Tibial nerve (tissue), 4 donors: ENCODE data around the gene FAM78B. TPM values are rescaled to one million over a fixed set of nuclear protein-coding genes. Genes with fewer than 3 reads are reported as not detected.

Source experiments
- DNase-seq, 2 donors: peaks; one replicate each; pipeline ENCODE4 v3.0.0-alpha.2; 2019; ENCODE audit warnings: low spot score in 2 of 2
- H3K27ac ChIP-seq, 4 donors: fragments of 200-600 bp; sonication (generic) in 3 of 4; one replicate each; pipeline ENCODE4 v1.5.1; 2017 to 2019; ENCODE audit warnings: mild to moderate bottlenecking in 1 of 4
- H3K27me3 ChIP-seq, 2 donors: fragments of 200-600 bp; sonication (generic) in 1 of 2; one replicate each; pipeline versions ENCODE4 v1.5.1 to v1.6.0; 2017 to 2019
- H3K36me3 ChIP-seq, 3 donors: fragments of 200-600 bp; sonication (generic); one replicate each; pipeline ENCODE4 v1.5.1; 2018 to 2019
- H3K4me1 ChIP-seq, 4 donors: fragments of 200-600 bp; sonication (generic) in 3 of 4; one replicate each; pipeline ENCODE4 v1.5.1; 2017 to 2019
- H3K4me3 ChIP-seq, 4 donors: fragments of 200-600 bp; sonication (generic) in 3 of 4; one replicate each; pipeline ENCODE4 v1.5.1; 2017 to 2019; ENCODE audit warnings: mild to moderate bottlenecking in 1 of 4, moderate library complexity in 1 of 4
- H3K9me3 ChIP-seq, 4 donors: fragments of 200-600 bp; sonication (generic) in 3 of 4; one replicate each; pipeline ENCODE4 v1.5.1; 2017 to 2019
- EP300 ChIP-seq, 2 donors: sonication (generic); formaldehyde crosslinking; IDR thresholded peaks; one replicate each; pipeline ENCODE4 v1.6.1; 2017; ENCODE audit warnings: antibody characterized with exemption in 2 of 2, mild to moderate bottlenecking in 1 of 2
- POLR2A ChIP-seq, 2 donors: fragments of 450-650 bp; IDR thresholded peaks; one replicate each; pipeline ENCODE4 v1.6.1; 2017; ENCODE audit warnings: antibody characterized with exemption in 2 of 2, mild to moderate bottlenecking in 2 of 2, moderate library complexity in 2 of 2
- WGBS, 2 donors: methylation state at CpG; one replicate each; pipeline ENCODE4 v1.1.5; 2018; 5-methylcytosine and 5-hydroxymethylcytosine counted together
- total RNA-seq, 4 donors: library from RNA; depleted of rRNA; stranded (reverse); fragments of >200 nt; gene quantifications; one replicate each; pipeline ENCODE4 v1.1.0, GENCODE V29; 2016
- TF ChIP-seq, protein P1 (sequence below), 5 experiments: fragments of 200-600 bp in 3 of 5; fragments of 450-650 bp in 2 of 5; sonication (generic) in 3 of 5; IDR thresholded peaks; one replicate each; pipeline ENCODE4 v1.5.1; 2016 to 2019; ENCODE audit warnings: antibody characterized with exemption in 5 of 5, mild to moderate bottlenecking in 3 of 5, moderate library complexity in 2 of 5

Gene FAM78B
- total RNA-seq, 4 donors from 2014 or later, result 2.0 to 6.3 (median 3.5) TPM

DNA sequence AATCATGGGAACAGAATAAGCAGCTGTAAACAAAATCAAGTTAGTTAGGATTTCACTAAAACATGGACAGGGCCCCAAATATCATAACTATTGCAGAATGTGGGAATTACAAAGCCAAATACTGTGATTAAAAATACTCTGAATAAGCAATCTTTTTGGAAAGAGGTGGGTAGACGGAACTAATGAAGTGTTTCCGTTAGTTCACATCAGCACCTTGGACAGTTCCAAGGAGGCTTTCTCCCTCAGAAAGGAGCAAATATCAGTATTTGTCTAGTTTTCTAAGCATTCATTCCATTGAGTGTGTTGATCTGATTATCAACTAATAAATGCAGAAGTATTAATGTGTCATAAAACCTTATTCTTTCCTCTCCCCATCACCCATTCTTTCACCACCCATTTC lies 97.4 kb downstream of the FAM78B start:
- WGBS, 2 donors, result 52 to 54% methylated on average over 2 of the region's 2 CpGs
- H3K27me3 ChIP-seq, result no peaks in the 10 kb centered on the region
- no peaks in the 10 kb centered on the region for H3K4me1 ChIP-seq
- H3K36me3 ChIP-seq, result no peaks in the 10 kb centered on the region
- no peak overlapping the region for H3K4me3 ChIP-seq
- TF ChIP-seq POLR2A (IDR thresholded peaks at IDR 0.05) (no peak), EP300 (IDR thresholded peaks at IDR 0.05) (no peak)
- TF ChIP-seq, protein P1, sequence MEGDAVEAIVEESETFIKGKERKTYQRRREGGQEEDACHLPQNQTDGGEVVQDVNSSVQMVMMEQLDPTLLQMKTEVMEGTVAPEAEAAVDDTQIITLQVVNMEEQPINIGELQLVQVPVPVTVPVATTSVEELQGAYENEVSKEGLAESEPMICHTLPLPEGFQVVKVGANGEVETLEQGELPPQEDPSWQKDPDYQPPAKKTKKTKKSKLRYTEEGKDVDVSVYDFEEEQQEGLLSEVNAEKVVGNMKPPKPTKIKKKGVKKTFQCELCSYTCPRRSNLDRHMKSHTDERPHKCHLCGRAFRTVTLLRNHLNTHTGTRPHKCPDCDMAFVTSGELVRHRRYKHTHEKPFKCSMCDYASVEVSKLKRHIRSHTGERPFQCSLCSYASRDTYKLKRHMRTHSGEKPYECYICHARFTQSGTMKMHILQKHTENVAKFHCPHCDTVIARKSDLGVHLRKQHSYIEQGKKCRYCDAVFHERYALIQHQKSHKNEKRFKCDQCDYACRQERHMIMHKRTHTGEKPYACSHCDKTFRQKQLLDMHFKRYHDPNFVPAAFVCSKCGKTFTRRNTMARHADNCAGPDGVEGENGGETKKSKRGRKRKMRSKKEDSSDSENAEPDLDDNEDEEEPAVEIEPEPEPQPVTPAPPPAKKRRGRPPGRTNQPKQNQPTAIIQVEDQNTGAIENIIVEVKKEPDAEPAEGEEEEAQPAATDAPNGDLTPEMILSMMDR (IDR thresholded peaks at IDR 0.05), result no peak
- no peaks in the 10 kb centered on the region for H3K9me3 ChIP-seq
- no peak for DNase-seq
- no peak overlapping the region for H3K27ac ChIP-seq

DNA sequence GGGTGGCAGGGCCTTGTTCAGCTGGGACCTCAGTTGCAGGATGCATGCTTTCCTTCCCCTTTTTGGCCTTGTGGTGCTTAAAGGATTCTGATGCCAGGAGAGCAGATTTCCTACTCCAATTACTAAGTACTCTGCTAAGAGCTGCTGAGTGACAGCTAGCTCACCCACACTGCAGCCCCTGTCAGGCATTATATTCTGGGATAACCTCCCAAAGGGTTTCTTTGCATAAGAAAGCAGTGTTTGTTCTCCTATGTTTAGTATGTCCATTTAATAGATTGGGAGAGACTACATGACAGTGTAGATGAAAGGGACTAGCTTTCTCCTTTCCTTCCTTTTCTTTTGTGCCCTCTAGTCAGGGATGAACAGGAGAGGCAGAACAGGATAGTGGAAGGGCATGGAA lies 100.7 kb downstream of the FAM78B start:
- DNase-seq, result no peak
- TF ChIP-seq EP300 (IDR thresholded peaks at IDR 0.05), result no peak
- TF ChIP-seq, protein P1 (IDR thresholded peaks at IDR 0.05), result no peak
- TF ChIP-seq POLR2A (IDR thresholded peaks at IDR 0.05), result no peak
- H3K27me3 ChIP-seq, result no peaks in the 10 kb centered on the region

DNA sequence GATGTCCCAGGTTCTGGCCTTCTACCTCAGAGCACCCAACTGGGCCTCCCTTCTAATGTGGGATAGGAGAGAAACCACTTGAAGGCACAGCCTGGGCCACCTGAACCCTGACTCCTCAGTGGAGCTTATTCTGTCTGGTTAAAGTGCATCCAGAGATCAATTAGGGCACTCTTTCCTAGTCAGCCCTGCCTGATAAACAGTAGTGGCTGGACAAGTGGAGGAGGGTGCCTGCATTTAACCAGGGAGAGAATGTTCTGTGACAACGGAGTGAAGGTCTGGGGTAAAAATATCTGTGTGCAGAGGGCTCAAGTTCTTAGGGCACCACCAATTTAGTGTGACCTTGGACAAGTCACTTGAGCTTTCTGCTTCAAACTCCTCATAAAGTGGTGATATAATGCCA lies 101.8 kb downstream of the FAM78B start:
- no peaks in the 10 kb centered on the region for H3K27me3 ChIP-seq
- WGBS, 2 donors, result 79 to 83% methylated on average over 1 of the region's 1 CpG

More for the DNA sequence above, 100.7 kb downstream of the FAM78B start:
- no peaks in the 10 kb centered on the region for H3K36me3 ChIP-seq
- no peak overlapping the region for H3K4me3 ChIP-seq
- H3K27ac ChIP-seq, result no peak overlapping the region
- H3K9me3 ChIP-seq, result no peaks in the 10 kb centered on the region
- H3K4me1 ChIP-seq, result peaks cover 0 to 4% (median 0%) of the 10 kb centered on the region in 4 donors

DNA sequence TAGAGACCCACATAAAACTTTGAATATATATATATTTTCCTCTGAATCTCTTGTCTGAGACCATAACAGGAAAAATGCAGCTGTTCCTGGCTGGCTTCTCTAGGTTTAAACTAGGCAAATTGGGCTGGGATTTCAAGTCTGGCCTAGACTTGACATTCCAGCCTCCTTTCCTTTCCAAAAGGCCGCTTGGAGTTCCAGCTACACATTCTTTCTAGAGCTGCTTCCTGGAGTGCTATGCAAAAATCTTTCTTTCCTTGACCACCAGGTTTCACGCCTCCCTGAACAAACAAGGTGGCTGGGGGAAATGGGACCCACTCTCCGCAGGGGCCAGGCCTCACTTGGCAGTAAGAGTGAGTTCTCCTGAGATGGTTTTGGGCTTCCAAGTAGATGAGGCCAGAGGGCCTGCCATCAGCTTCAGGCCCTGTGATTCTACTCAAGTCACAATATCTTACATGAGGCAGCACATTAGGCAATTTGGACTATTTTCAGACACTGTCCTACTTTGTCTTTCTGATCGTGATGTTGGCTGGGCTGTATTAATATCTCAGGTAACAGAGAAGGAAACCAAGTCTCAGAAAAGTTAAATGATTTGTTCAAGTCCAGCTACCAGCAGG lies 102.4 kb downstream of the FAM78B start:
- Histone ChIP-seq H3K4me3 (no peak overlapping the region), H3K27me3 (no peaks in the 10 kb centered on the region), H3K36me3 (no peaks in the 10 kb centered on the region), H3K4me1 (peaks cover 0 to 4% (median 0%) of the 10 kb centered on the region in 4 donors), H3K27ac (no peak overlapping the region), H3K9me3 (no peaks in the 10 kb centered on the region)
- 58 to 73% methylated on average over 4 of the region's 4 CpGs for WGBS, 2 donors
- TF ChIP-seq EP300 (IDR thresholded peaks at IDR 0.05), result no peak
- no peak for TF ChIP-seq POLR2A (IDR thresholded peaks at IDR 0.05)
- TF ChIP-seq, protein P1 (IDR thresholded peaks at IDR 0.05), result no peak
- DNase-seq, result no peak

More for the DNA sequence above, 101.8 kb downstream of the FAM78B start:
- Histone ChIP-seq H3K4me1 (peaks cover 0 to 4% (median 0%) of the 10 kb centered on the region in 4 donors), H3K36me3 (no peaks in the 10 kb centered on the region), H3K27ac (no peak overlapping the region), H3K4me3 (no peak overlapping the region), H3K9me3 (no peaks in the 10 kb centered on the region)
- TF ChIP-seq EP300 (IDR thresholded peaks at IDR 0.05) (no peak), POLR2A (IDR thresholded peaks at IDR 0.05) (no peak)
- TF ChIP-seq, protein P1 (IDR thresholded peaks at IDR 0.05), result no peak
- no peak for DNase-seq

DNA sequence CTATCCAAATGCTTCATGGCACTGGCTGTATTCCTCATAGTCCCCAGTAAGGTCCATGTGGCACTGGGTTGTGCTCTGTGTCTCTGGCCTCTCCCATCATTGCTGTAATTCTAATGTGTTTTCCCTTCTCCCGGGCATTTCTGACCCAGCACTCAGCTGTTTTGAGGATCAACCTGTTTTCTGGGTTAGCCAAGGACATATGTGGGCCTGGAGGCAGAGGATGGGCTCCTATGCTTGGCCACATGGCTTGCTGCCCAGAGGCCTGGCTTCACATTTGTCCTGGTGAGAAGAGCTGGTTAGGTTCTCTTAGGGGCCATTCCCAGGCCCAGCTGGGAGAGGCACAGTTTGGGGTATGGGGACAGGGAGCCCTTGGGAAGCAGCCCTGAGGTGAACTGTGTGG lies 103.1 kb downstream of the FAM78B start:
- DNase-seq, result no peak
- 56 to 70% methylated on average over 1 of the region's 1 CpG for WGBS, 2 donors
- no peak for TF ChIP-seq EP300 (IDR thresholded peaks at IDR 0.05)
- no peak for TF ChIP-seq POLR2A (IDR thresholded peaks at IDR 0.05)
- TF ChIP-seq, protein P1 (IDR thresholded peaks at IDR 0.05), result no peak
- Histone ChIP-seq H3K27me3 (no peaks in the 10 kb centered on the region), H3K4me3 (no peak overlapping the region), H3K4me1 (peaks cover 0 to 4% (median 0%) of the 10 kb centered on the region in 4 donors), H3K36me3 (no peaks in the 10 kb centered on the region), H3K27ac (no peak overlapping the region), H3K9me3 (no peaks in the 10 kb centered on the region)
